H1 (cell line): Measurements from ENCODE around the gene FGFRL1. TPM values are rescaled to one million over a fixed set of nuclear protein-coding genes. Genes with fewer than 3 reads are reported as not detected.

Source experiments
- CTCF ChIA-PET: fragments of 300-600 bp; sonication (Branson Sonifier 250); formaldehyde crosslinking; loops from one replicate; lab custom pipeline; 2021; ENCODE audit not compliant: partially characterized antibody; lab: Charles Lee
- POLR2A ChIA-PET: fragments of 300-600 bp; sonication (Branson Sonifier 250); formaldehyde crosslinking; loops from one replicate; lab custom pipeline; 2021; ENCODE audit warnings: inconsistent platforms; ENCODE audit not compliant: partially characterized antibody; lab: Charles Lee
- DNase-seq, 2 experiments: peaks; one replicate each; pipeline versions ENCODE4 v3.0.0 to v3.0.0-alpha.2; 2010 to 2022; ENCODE audit warnings: low spot score in 2 of 2, low read depth in 1 of 2, mixed read lengths in 1 of 2
- FAIRE-seq: peaks from 2 replicates; lab custom pipeline; 2011; peaks lifted over from hg19 to GRCh38; lab: Jason Lieb, UNC
- H2AFZ ChIP-seq: 2 replicates; pipeline ENCODE4 v1.8.1; 2012; ENCODE audit warnings: low read length, inconsistent platforms
- H2AK5ac ChIP-seq: 2 replicates; pipeline ENCODE4 v1.6.1; 2013; ENCODE audit warnings: low read depth, low read length
- H2BK120ac ChIP-seq: replicated peaks from 2 replicates; pipeline ENCODE3; 2013; ENCODE audit warnings: low read depth, low read length, inconsistent platforms
- H2BK12ac ChIP-seq: 2 replicates; pipeline ENCODE4 v1.6.1; 2013; ENCODE audit warnings: low read depth, low read length
- H2BK15ac ChIP-seq: 2 replicates; pipeline ENCODE4 v1.6.1; 2013; ENCODE audit warnings: low read length
- H2BK20ac ChIP-seq: 2 replicates; pipeline ENCODE4 v1.6.1; 2013; ENCODE audit warnings: low read length
- H2BK5ac ChIP-seq: 2 replicates; pipeline ENCODE4 v1.6.1; 2013; ENCODE audit warnings: low read depth, low read length
- H3K14ac ChIP-seq: 2 replicates; pipeline ENCODE4 v1.6.1; 2013; ENCODE audit warnings: inconsistent platforms; ENCODE audit not compliant: insufficient read length
- H3K18ac ChIP-seq: 2 replicates; pipeline ENCODE4 v1.6.1; 2013; ENCODE audit warnings: low read length; ENCODE audit errors: extremely low read depth
- H3K23ac ChIP-seq: 2 replicates; pipeline ENCODE4 v1.6.1; 2013; ENCODE audit warnings: inconsistent platforms; ENCODE audit not compliant: insufficient read length
- H3K23me2 ChIP-seq: 2 replicates; pipeline ENCODE4 v1.6.1; 2013; ENCODE audit warnings: low read depth, low read length
- H3K27ac ChIP-seq: 2 replicates; pipeline ENCODE4 v1.6.1; 2011; ENCODE audit warnings: low read depth, low read length, inconsistent platforms
- H3K27me3 ChIP-seq, 4 experiments: replicated peaks in 1 of 4; 1 replicate in 1 of 4; 2 replicates in 3 of 4; pipeline versions ENCODE4 v1.6.1 to v1.8.1; 2011 to 2013; ENCODE audit warnings: low read length in 3 of 4, mild to moderate bottlenecking in 3 of 4, inconsistent platforms in 2 of 4, mixed read lengths in 2 of 4, moderate library complexity in 1 of 4; ENCODE audit not compliant: control insufficient read depth in 3 of 4, insufficient read depth in 3 of 4; ENCODE audit errors: extremely low read depth in 1 of 4
- H3K36me3 ChIP-seq, 4 experiments: 2 replicates each; pipeline versions ENCODE4 v1.6.1 to v1.8.1; 2011 to 2013; ENCODE audit warnings: mild to moderate bottlenecking in 4 of 4, low read length in 3 of 4, moderate library complexity in 2 of 4, control low read depth in 1 of 4, inconsistent platforms in 1 of 4; ENCODE audit not compliant: insufficient read depth in 4 of 4, control insufficient read depth in 2 of 4
- H3K4ac ChIP-seq: replicated peaks from 2 replicates; pipeline ENCODE3; 2013; ENCODE audit warnings: low read length, low read depth, mixed read lengths, inconsistent platforms; ENCODE audit not compliant: insufficient read length
- H3K4me1 ChIP-seq, 4 experiments: replicated peaks in 1 of 4; 1 replicate in 1 of 4; 2 replicates in 3 of 4; pipeline versions ENCODE4 v1.6.1 to v1.8.1; 2011 to 2013; ENCODE audit warnings: low read length in 3 of 4, inconsistent platforms in 2 of 4, mixed read lengths in 1 of 4; ENCODE audit not compliant: insufficient read depth in 4 of 4, control insufficient read depth in 3 of 4
- H3K4me2 ChIP-seq, 2 experiments: 2 replicates each; pipeline versions ENCODE4 v1.6.1 to v1.8.1; 2011 to 2013; ENCODE audit warnings: low read depth in 2 of 2, low read length in 2 of 2, control low read depth in 1 of 2, inconsistent platforms in 1 of 2, mild to moderate bottlenecking in 1 of 2; ENCODE audit not compliant: insufficient read depth in 1 of 2
- H3K4me3 ChIP-seq, 4 experiments: fragments of 200-600, 300-600 bp in 1 of 4; sonication (generic), shearing (Covaris generic), sonication (Bioruptor Twin) in 1 of 4; 2 replicates each; pipeline versions ENCODE4 v1.5.1 to v1.8.1; 2011 to 2016; ENCODE audit warnings: low read length in 4 of 4, low read depth in 3 of 4, control low read depth in 2 of 4, inconsistent platforms in 2 of 4, mild to moderate bottlenecking in 2 of 4, mixed read lengths in 1 of 4, moderate library complexity in 1 of 4; ENCODE audit not compliant: insufficient read depth in 2 of 4; ENCODE audit errors: extremely low read depth in 1 of 4
- H3K56ac ChIP-seq: replicated peaks from 2 replicates; pipeline ENCODE3; 2013; ENCODE audit warnings: low read depth, mild to moderate bottlenecking, mixed read lengths, low read length, inconsistent platforms; ENCODE audit not compliant: insufficient read length
- H3K79me1 ChIP-seq: 2 replicates; pipeline ENCODE4 v1.6.1; 2013; ENCODE audit warnings: low read depth, low read length, control low read depth
- H3K79me2 ChIP-seq, 2 experiments: 2 replicates each; pipeline versions ENCODE4 v1.6.1 to v1.8.1; 2012 to 2013; ENCODE audit warnings: low read length in 2 of 2, mild to moderate bottlenecking in 2 of 2, inconsistent platforms in 1 of 2; ENCODE audit not compliant: insufficient read depth in 2 of 2, control insufficient read depth in 1 of 2
- H3K9ac ChIP-seq, 4 experiments: replicated peaks in 1 of 4; 1 replicate in 1 of 4; 2 replicates in 3 of 4; pipeline versions ENCODE4 v1.6.1 to v1.8.1; 2011 to 2013; ENCODE audit warnings: low read depth in 3 of 4, low read length in 3 of 4, control low read depth in 2 of 4, mild to moderate bottlenecking in 2 of 4, moderate library complexity in 2 of 4, inconsistent platforms in 1 of 4; ENCODE audit errors: extremely low read depth in 1 of 4
- H3K9me3 ChIP-seq, 2 experiments: 2 replicates each; pipeline versions ENCODE4 v1.6.1 to v1.8.1; 2012 to 2013; ENCODE audit warnings: mild to moderate bottlenecking in 2 of 2, moderate library complexity in 2 of 2, control low read depth in 1 of 2, inconsistent platforms in 1 of 2, low read depth in 1 of 2, low read length in 1 of 2, mixed read lengths in 1 of 2; ENCODE audit not compliant: insufficient read depth in 2 of 2
- H4K20me1 ChIP-seq, 2 experiments: replicated peaks in 1 of 2; 2 replicates each; pipeline versions ENCODE3 to v1.8.1; 2011 to 2013; ENCODE audit warnings: inconsistent platforms in 2 of 2, low read length in 2 of 2, mild to moderate bottlenecking in 1 of 2; ENCODE audit not compliant: insufficient read depth in 2 of 2, control insufficient read depth in 1 of 2
- H4K5ac ChIP-seq: 2 replicates; pipeline ENCODE4 v1.6.1; 2013; ENCODE audit warnings: low read length, low read depth, mixed read lengths, inconsistent platforms; ENCODE audit not compliant: insufficient read length
- H4K8ac ChIP-seq: 2 replicates; pipeline ENCODE4 v1.8.0; 2013; ENCODE audit warnings: mild to moderate bottlenecking, moderate library complexity, low read length, inconsistent platforms; ENCODE audit not compliant: insufficient read depth; ENCODE audit errors: extremely low read depth
- H4K91ac ChIP-seq: replicated peaks from 2 replicates; pipeline ENCODE3; 2013; ENCODE audit warnings: low read length, mixed read lengths, inconsistent platforms; ENCODE audit not compliant: insufficient read length
- CEBPB ChIP-seq: IDR thresholded peaks from 2 replicates; pipeline ENCODE4 v1.6.1; 2012; ENCODE audit warnings: low read depth, low read length
- CTBP2 ChIP-seq: IDR thresholded peaks from 2 replicates; pipeline ENCODE4 v1.7.0; 2011; ENCODE audit warnings: borderline replicate concordance, mild to moderate bottlenecking, moderate library complexity, mixed read lengths, low read length; ENCODE audit not compliant: insufficient read depth, insufficient read length
- CTCF ChIP-seq, 3 experiments: IDR thresholded peaks; 1 replicate in 2 of 3; 2 replicates in 1 of 3; pipeline versions ENCODE4 v1.5.1 to v1.6.1; 2011; ENCODE audit warnings: low read length in 3 of 3, mild to moderate bottlenecking in 3 of 3, inconsistent platforms in 2 of 3, low read depth in 1 of 3, moderate library complexity in 1 of 3; ENCODE audit not compliant: insufficient read depth in 1 of 3; ENCODE audit errors: control extremely low read depth in 1 of 3
- NANOG ChIP-seq: IDR thresholded peaks from 2 replicates; pipeline ENCODE4 v1.6.1; 2011; ENCODE audit warnings: low read length, low read depth, mild to moderate bottlenecking, inconsistent platforms; ENCODE audit not compliant: insufficient read depth, poor library complexity, severe bottlenecking
- POU5F1 ChIP-seq: IDR thresholded peaks from 2 replicates; pipeline ENCODE4 v1.6.1; 2011; ENCODE audit warnings: low read depth, mild to moderate bottlenecking, low read length, moderate library complexity
- SIX5 ChIP-seq: IDR thresholded peaks from 2 replicates; pipeline ENCODE4 v1.6.1; 2011; ENCODE audit warnings: mild to moderate bottlenecking, low read depth, low read length
- WGBS, 2 experiments: shearing (Covaris generic) in 1 of 2; methylation state at CpG; one replicate each; pipeline versions ENCODE4 v1.1.6 to v1.1.7; 2013 to 2015; ENCODE audit warnings: low lambda C conversion rate in 2 of 2, mixed read lengths in 2 of 2, inconsistent platforms in 1 of 2, low coverage in 1 of 2, missing lambda C conversion rate in 1 of 2; ENCODE audit not compliant: insufficient replicate concordance in 2 of 2, insufficient coverage in 1 of 2, insufficient read length in 1 of 2; ENCODE audit errors: extremely low coverage in 1 of 2, missing lambda C conversion rate in 1 of 2; 5-methylcytosine and 5-hydroxymethylcytosine counted together
- polyA plus RNA-seq, 7 experiments: library from polyadenylated mRNA; depleted of rRNA in 3 of 7; stranded (reverse) in 5 of 7; unstranded in 2 of 7; fragments of >200 nt in 5 of 7; fragments of 200-250 nt in 2 of 7; gene quantifications; 1 replicate in 5 of 7; 2 replicates in 1 of 7; 4 replicates in 1 of 7; pipeline versions ENCODE4 v1.2.1 to v1.2.3, GENCODE V29; 2011 to 2013; ENCODE audit warnings: missing spikeins in 2 of 7, mixed read lengths in 2 of 7
- total RNA-seq: library from RNA; stranded (reverse); fragmentation: NEBNext Ultra II Directional; extraction: Animal tissue kit (Norgen Biotek cat#: 25700); gene quantifications from 2 replicates; pipeline ENCODE4 v1.2.1, GENCODE V29; 2021
- TF ChIP-seq, protein P1 (sequence below): IDR thresholded peaks from 2 replicates; pipeline ENCODE4 v1.6.1; 2012; ENCODE audit warnings: inconsistent platforms
- TF ChIP-seq, protein P2 (sequence below): IDR thresholded peaks from 2 replicates; pipeline ENCODE4 v1.6.1; 2012; ENCODE audit warnings: inconsistent platforms

FGFRL1 gene
- total and polyA plus RNA-seq, 2 of the 8 experiments (the other 6 are each of a cell fraction or from before 2014, with no cell fraction given): 18.9 to 34.6 TPM

DNA sequence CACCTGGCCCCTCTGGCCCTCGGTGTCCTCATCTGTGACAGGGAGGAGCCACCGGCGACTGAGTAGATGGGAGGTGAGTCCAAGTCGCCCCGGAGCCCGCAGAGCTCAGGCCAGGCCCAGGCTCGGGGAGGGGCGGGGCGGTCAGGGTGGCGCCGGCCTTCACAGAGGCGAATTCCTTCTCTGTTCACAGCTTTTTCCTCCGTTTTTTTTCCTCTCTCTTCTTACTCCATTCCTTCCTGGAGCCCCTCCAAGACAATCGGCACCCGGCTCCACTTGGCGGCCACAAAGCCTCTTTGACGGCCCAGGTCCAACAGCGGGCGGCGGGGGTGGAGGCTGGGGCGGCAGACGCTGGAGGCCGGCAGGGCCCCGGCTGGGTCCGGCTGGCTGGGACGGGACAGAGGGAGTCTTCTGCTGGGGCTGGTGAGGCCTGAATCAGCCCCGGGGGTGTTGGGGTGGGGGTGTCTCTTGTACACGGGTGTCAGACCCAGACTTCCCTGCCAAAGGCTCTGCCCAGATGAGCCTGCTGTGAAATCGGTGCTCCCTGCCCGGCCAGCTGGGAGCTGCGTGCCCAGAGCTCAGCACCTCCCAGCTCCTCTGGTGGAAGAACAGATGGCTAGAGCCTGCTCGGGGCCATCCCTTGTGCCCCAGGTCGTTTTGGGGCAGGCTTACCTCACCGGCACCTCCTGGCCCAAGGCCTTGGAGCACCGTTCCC is 22.6 kb downstream of the FGFRL1 start:
- H2BK5ac ChIP-seq: no peak overlapping the region
- no peaks in the 10 kb centered on the region for H3K36me3 ChIP-seq
- 91% methylated on average over 26 of the region's 35 CpGs; no CpG with 5 or more reads in 1 of the 2 experiments for WGBS, 2 experiments
- H3K18ac ChIP-seq: no peak overlapping the region
- DNase-seq: no peak
- H3K9me3 ChIP-seq: no peaks in the 10 kb centered on the region
- no peak overlapping the region for H2BK20ac ChIP-seq
- no peak overlapping the region for H4K5ac ChIP-seq
- H4K20me1 ChIP-seq: no peaks in the 10 kb centered on the region
- no peak overlapping the region for H3K14ac ChIP-seq
- H2AFZ ChIP-seq: no peak overlapping the region
- no peak overlapping the region for H2BK120ac ChIP-seq
- H2AK5ac ChIP-seq: no peak overlapping the region
- H3K23me2 ChIP-seq: no peaks in the 10 kb centered on the region
- H3K23ac ChIP-seq: no peak overlapping the region
- peak overlapping the region; percentile 71 for H4K8ac ChIP-seq
- H2BK12ac ChIP-seq: no peak overlapping the region
- ChIA-PET CTCF (interaction anchor here (0.8 kb wide), 2 partner anchors 11 to 17 kb away, joined by 3 to 4 read pairs; no protein-coding TSS in a partner anchor), POLR2A (interaction anchor here (1.0 to 2.3 kb wide), 6 partner anchors 10 to 79 kb away, joined by 3 to 7 read pairs (median 3); no protein-coding TSS in a partner anchor)
- FAIRE-seq: no peak
- H3K27ac ChIP-seq: no peak overlapping the region
- no peak overlapping the region for H4K91ac ChIP-seq
- H3K4me2 ChIP-seq: no peak overlapping the region
- H2BK15ac ChIP-seq: 0 out of 2 replicates have a peak overlapping the region, but pooled peaks have one; percentile 29
- no peak overlapping the region for H3K56ac ChIP-seq
- H3K4ac ChIP-seq: no peak overlapping the region
- H3K9ac ChIP-seq: no peak overlapping the region
- peaks cover 0 to 8% (median under 1%) of the 10 kb centered on the region in 4 experiments; a peak in 1 of 7 replicates for H3K4me1 ChIP-seq
- H3K27me3 ChIP-seq: no peaks in the 10 kb centered on the region
- no peak overlapping the region for H3K4me3 ChIP-seq
- H3K79me1 ChIP-seq: no peaks in the 10 kb centered on the region
- H3K79me2 ChIP-seq: no peaks in the 10 kb centered on the region
- TF ChIP-seq POU5F1 (no peak), CTCF (IDR thresholded peaks at IDR 0.05; ENCODE audit: control extremely low read depth in 1 of 3, insufficient read depth in 1 of 3, low read depth in 1 of 3, low read length in 3 of 3) (no peak), SIX5 (no peak), CEBPB (no peak), NANOG (no peak), CTBP2 (no peak)
- TF ChIP-seq, protein P1, sequence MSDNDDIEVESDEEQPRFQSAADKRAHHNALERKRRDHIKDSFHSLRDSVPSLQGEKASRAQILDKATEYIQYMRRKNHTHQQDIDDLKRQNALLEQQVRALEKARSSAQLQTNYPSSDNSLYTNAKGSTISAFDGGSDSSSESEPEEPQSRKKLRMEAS: no peak
- TF ChIP-seq, protein P2, sequence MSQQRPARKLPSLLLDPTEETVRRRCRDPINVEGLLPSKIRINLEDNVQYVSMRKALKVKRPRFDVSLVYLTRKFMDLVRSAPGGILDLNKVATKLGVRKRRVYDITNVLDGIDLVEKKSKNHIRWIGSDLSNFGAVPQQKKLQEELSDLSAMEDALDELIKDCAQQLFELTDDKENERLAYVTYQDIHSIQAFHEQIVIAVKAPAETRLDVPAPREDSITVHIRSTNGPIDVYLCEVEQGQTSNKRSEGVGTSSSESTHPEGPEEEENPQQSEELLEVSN: no peak
